ENCODE results near the gene PRR12. TPM values are rescaled to one million over a fixed set of nuclear protein-coding genes. Genes with fewer than 3 reads are reported as not detected.

PRR12 gene
- total RNA-seq, 4 donors from 2014 or later: 2.6 to 63.1 (median 8.6) TPM

- Histone ChIP-seq H3K4me3 (no peak overlapping the region), H3K9me3 (no peaks in the 10 kb centered on the region), H3K4me1 (no peaks in the 10 kb centered on the region), H3K27me3 (no peaks in the 10 kb centered on the region), H3K27ac (peak overlapping the region in 1 of 2 donors; percentile 40), H3K36me3 (no peaks in the 10 kb centered on the region)
- TF ChIP-seq CTCF (IDR thresholded peaks at IDR 0.05) (no peak), POLR2A (IDR thresholded peaks at IDR 0.05) (no peak)
- no peak for DNase-seq
- intact Hi-C loops (cut with DNase I; ENCODE audit: low total_unique reads): no loop called here
These were observed 37.3 kb upstream of the PRR12 start for GRCh38 chr19:49553451-49554271.

GRCh38 chr19:49554701-49555181 lies 36.2 kb upstream of the PRR12 start:
- intact Hi-C loops (cut with DNase I; ENCODE audit: low total_unique reads): no loop called here
- peak in 1 of 2 donors; percentile 48 for DNase-seq
- Histone ChIP-seq H3K36me3 (no peaks in the 10 kb centered on the region), H3K4me1 (no peaks in the 10 kb centered on the region), H3K4me3 (no peak overlapping the region), H3K27me3 (no peaks in the 10 kb centered on the region), H3K9me3 (no peaks in the 10 kb centered on the region), H3K27ac (peak overlapping the region; percentile 40 to 43)
- TF ChIP-seq POLR2A (IDR thresholded peaks at IDR 0.05): no peak
- TF ChIP-seq CTCF (IDR thresholded peaks at IDR 0.05): no peak

GRCh38 chr19:49555600-49556411 lies 35.2 kb upstream of the PRR12 start:
- H3K9me3 ChIP-seq: no peaks in the 10 kb centered on the region
- peak; percentile 68 to 77 for DNase-seq
- H3K4me3 ChIP-seq: no peak overlapping the region
- intact Hi-C loops (cut with DNase I; ENCODE audit: low total_unique reads): no loop called here
- H3K4me1 ChIP-seq: no peaks in the 10 kb centered on the region
- no peaks in the 10 kb centered on the region for H3K27me3 ChIP-seq
- peak overlapping the region; percentile 31 to 48 for H3K27ac ChIP-seq
- H3K36me3 ChIP-seq: no peaks in the 10 kb centered on the region
- no peak for TF ChIP-seq POLR2A (IDR thresholded peaks at IDR 0.05)
- TF ChIP-seq CTCF (IDR thresholded peaks at IDR 0.05): no peak

- no peak for TF ChIP-seq CTCF (IDR thresholded peaks at IDR 0.05)
- no peak for TF ChIP-seq POLR2A (IDR thresholded peaks at IDR 0.05)
- Histone ChIP-seq H3K27ac (no peak overlapping the region), H3K27me3 (no peaks in the 10 kb centered on the region), H3K4me1 (no peaks in the 10 kb centered on the region), H3K4me3 (no peak overlapping the region), H3K9me3 (no peaks in the 10 kb centered on the region), H3K36me3 (no peaks in the 10 kb centered on the region)
- intact Hi-C loops (cut with DNase I; ENCODE audit: low total_unique reads): no loop called here
- no peak for DNase-seq
These were observed 34.3 kb upstream of the PRR12 start for GRCh38 chr19:49556412-49557398.
